Liver (tissue), 9 donors: ENCODE measurements around the gene RAB1A. TPM values are rescaled to one million over a fixed set of nuclear protein-coding genes. Genes with fewer than 3 reads are reported as not detected.

Source experiments
- DNase-seq: peaks from one replicate; pipeline ENCODE4 v3.0.0-alpha.2; 2017; ENCODE audit warnings: low spot score
- H3K27ac ChIP-seq, 2 donors: one replicate each; pipeline ENCODE4 v1.7.0; 2013; ENCODE audit warnings: inconsistent platforms in 2 of 2, low read length in 2 of 2, control low read depth in 1 of 2, low read depth in 1 of 2, mild to moderate bottlenecking in 1 of 2
- H3K27me3 ChIP-seq, 4 donors: one replicate each; pipeline versions ENCODE4 v1.6.1 to v1.7.0; 2013; ENCODE audit warnings: low read length in 3 of 4, inconsistent platforms in 1 of 4, mild to moderate bottlenecking in 1 of 4, moderate library complexity in 1 of 4; ENCODE audit not compliant: control insufficient read depth in 4 of 4, insufficient read depth in 4 of 4
- H3K36me3 ChIP-seq, 4 donors: one replicate each; pipeline versions ENCODE4 v1.6.1 to v1.7.0; 2013; ENCODE audit warnings: low read length in 3 of 4, mild to moderate bottlenecking in 3 of 4, low read depth in 1 of 4, moderate library complexity in 1 of 4; ENCODE audit not compliant: control insufficient read depth in 4 of 4, insufficient read depth in 3 of 4
- H3K4me1 ChIP-seq, 4 donors: one replicate each; pipeline versions ENCODE4 v1.6.1 to v1.7.0; 2013; ENCODE audit warnings: low read length in 3 of 4, mild to moderate bottlenecking in 3 of 4, moderate library complexity in 1 of 4; ENCODE audit not compliant: control insufficient read depth in 4 of 4, insufficient read depth in 4 of 4
- H3K4me3 ChIP-seq, 3 donors: one replicate each; pipeline versions ENCODE4 v1.6.1 to v1.7.0; 2013; ENCODE audit warnings: low read length in 3 of 3, control low read depth in 1 of 3, low read depth in 1 of 3, mild to moderate bottlenecking in 1 of 3
- H3K9ac ChIP-seq, 2 donors: one replicate each; pipeline ENCODE4 v1.7.0; 2013; ENCODE audit warnings: low read length in 2 of 2, mild to moderate bottlenecking in 2 of 2, moderate library complexity in 2 of 2, control low read depth in 1 of 2, low read depth in 1 of 2
- H3K9me3 ChIP-seq, 4 donors: one replicate each; pipeline versions ENCODE4 v1.6.1 to v1.7.0; 2013; ENCODE audit warnings: low read length in 3 of 4; ENCODE audit not compliant: control insufficient read depth in 4 of 4
- EGR1 ChIP-seq, 2 donors: IDR thresholded peaks; 2 replicates each; pipeline ENCODE4 v1.6.1; 2016 to 2018; ENCODE audit warnings: antibody characterized with exemption in 2 of 2, low read depth in 2 of 2
- FOXA1 ChIP-seq: IDR thresholded peaks from 2 replicates; pipeline ENCODE4 v1.6.1; 2016; ENCODE audit warnings: antibody characterized with exemption
- FOXA2 ChIP-seq: IDR thresholded peaks from 2 replicates; pipeline ENCODE4 v1.6.1; 2016; ENCODE audit warnings: antibody characterized with exemption
- GABPA ChIP-seq, 2 donors: IDR thresholded peaks in 1 of 2; conservative IDR thresholded peaks in 1 of 2; 2 replicates each; pipeline ENCODE4 v1.6.1; 2016; ENCODE audit warnings: antibody characterized with exemption in 2 of 2, mild to moderate bottlenecking in 1 of 2, moderate library complexity in 1 of 2
- HNF4A ChIP-seq, 2 donors: conservative IDR thresholded peaks; 2 replicates each; pipeline ENCODE4 v1.6.1; 2016; ENCODE audit warnings: antibody characterized with exemption in 2 of 2, mild to moderate bottlenecking in 2 of 2
- HNF4G ChIP-seq: IDR thresholded peaks from 2 replicates; pipeline ENCODE4 v1.6.1; 2016; ENCODE audit warnings: antibody characterized with exemption
- JUND ChIP-seq, 2 donors: IDR thresholded peaks; 2 replicates each; pipeline ENCODE4 v1.6.1; 2016; ENCODE audit warnings: antibody characterized with exemption in 2 of 2
- NR2F2 ChIP-seq: IDR thresholded peaks from 2 replicates; pipeline ENCODE4 v1.6.1; 2016; ENCODE audit warnings: antibody characterized with exemption
- RAD21 ChIP-seq, 2 donors: IDR thresholded peaks; 2 replicates each; pipeline ENCODE4 v1.6.1; 2016; ENCODE audit warnings: antibody characterized with exemption in 2 of 2, mild to moderate bottlenecking in 2 of 2
- RXRA ChIP-seq, 2 donors: IDR thresholded peaks; 2 replicates each; pipeline ENCODE4 v1.6.1; 2017 to 2018; ENCODE audit warnings: antibody characterized with exemption in 2 of 2, mild to moderate bottlenecking in 1 of 2
- SP1 ChIP-seq: IDR thresholded peaks from 2 replicates; pipeline ENCODE4 v1.6.1; 2018; ENCODE audit warnings: antibody characterized with exemption, mild to moderate bottlenecking
- TAF1 ChIP-seq: conservative IDR thresholded peaks from 2 replicates; pipeline ENCODE4 v1.6.1; 2016; ENCODE audit warnings: antibody characterized with exemption, mild to moderate bottlenecking
- YY1 ChIP-seq: IDR thresholded peaks from 2 replicates; pipeline ENCODE4 v1.6.1; 2016; ENCODE audit warnings: antibody characterized with exemption, mild to moderate bottlenecking
- WGBS: extraction: QIAGEN DNeasy Blood & Tissue Kit; methylation state at CpG from one replicate; pipeline ENCODE4 v1.1.7; 2013; 5-methylcytosine and 5-hydroxymethylcytosine counted together
- polyA plus RNA-seq, 2 donors: library from polyadenylated mRNA; stranded (reverse) in 1 of 2; unstranded in 1 of 2; fragments of 200-250 nt in 1 of 2; fragments of >200 nt in 1 of 2; fragmentation: Nextera tagmentation in 1 of 2; extraction: Ambion mirVana in 1 of 2; gene quantifications; one replicate each; pipeline versions ENCODE4 v1.2.1 to v1.2.3, GENCODE V29; 2013 to 2015
- total RNA-seq, 2 donors: library from RNA; depleted of rRNA; stranded (reverse); fragments of >200 nt; gene quantifications; one replicate each; pipeline ENCODE4 v1.2.3, GENCODE V29; 2014
- TF ChIP-seq, protein P1 (sequence below): IDR thresholded peaks from 2 replicates; pipeline ENCODE4 v1.6.1; 2016; ENCODE audit warnings: antibody characterized with exemption
- TF ChIP-seq, protein P2 (sequence below): IDR thresholded peaks from 2 replicates; pipeline ENCODE4 v1.6.1; 2016; ENCODE audit warnings: antibody characterized with exemption, mild to moderate bottlenecking
- TF ChIP-seq, protein P3 (sequence below): IDR thresholded peaks from 2 replicates; pipeline ENCODE4 v1.6.1; 2016; ENCODE audit warnings: antibody characterized with exemption
- TF ChIP-seq, protein P4 (sequence below): IDR thresholded peaks from 2 replicates; pipeline ENCODE4 v1.6.1; 2016; ENCODE audit warnings: antibody characterized with exemption
- TF ChIP-seq, protein P5 (sequence below): fragments of 150-350 bp; IDR thresholded peaks from 2 replicates; pipeline ENCODE4 v1.5.1; 2017; ENCODE audit warnings: improper control_type of control experiment, low read depth, low read length; ENCODE audit not compliant: missing input control
- donor health status: healthy.
- donor health status: healthy.
- donor health status: healthy.
- donor health status: healthy.
- donor health status: healthy.

The RAB1A gene
- 10 to 100 TPM; 52.8 to 70.3 TPM for total RNA-seq
- 10 to 100 TPM; 85.3 to 89.7 TPM for polyA plus RNA-seq

DNA sequence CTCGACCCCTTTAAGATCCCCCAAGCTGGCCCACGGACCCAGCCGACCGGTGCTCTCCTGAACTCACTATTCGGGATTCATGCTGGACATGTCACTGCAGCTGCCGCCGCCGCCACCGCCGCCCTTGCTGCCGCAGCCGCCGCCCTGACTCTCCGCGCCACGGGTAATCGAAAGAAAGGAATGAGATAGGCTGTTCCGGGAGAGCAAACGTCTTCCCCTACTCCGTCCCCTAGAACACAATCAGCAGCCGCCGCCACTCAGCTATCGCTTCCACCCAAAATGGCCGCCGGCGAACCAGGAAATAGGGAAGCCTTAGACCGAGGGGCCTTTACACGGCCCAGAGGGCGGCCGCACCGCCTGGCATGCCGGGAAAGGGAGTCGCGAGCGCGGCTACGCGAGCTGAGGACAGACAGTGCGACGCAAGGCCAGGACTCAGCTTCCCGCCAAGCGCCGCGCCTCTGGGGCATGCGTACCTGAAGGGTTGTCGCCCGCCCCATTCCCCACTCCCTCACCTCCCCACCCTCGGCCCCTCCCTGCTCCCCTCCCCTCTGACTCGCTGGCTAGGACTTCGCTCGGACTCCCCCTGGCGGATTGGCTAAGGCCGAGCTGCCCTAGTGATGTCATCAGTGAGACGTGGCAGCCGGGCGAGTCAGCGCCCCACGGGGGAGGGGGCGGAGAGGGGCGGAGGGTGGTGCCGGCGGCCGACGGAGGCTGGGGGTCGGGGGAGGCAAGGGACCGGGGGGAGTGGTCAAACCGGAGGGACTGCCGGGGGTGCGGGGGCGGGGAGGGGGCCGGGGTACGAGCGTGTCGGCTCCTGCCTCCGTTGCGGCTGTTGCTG is at the start of gene RAB1A:
Gene RAB1A, minus strand, starts transcription at position 281 of the 838 bp plus-strand sequence. Its CDS starts 191 bp downstream, at position 90.
- Histone ChIP-seq H3K4me3 (peak within 1 kb of the TSS; percentile 93 to 99 (median 98)), H3K4me1 (peaks cover 12 to 24% (median 18%) of the 10 kb centered on the region in 4 donors), H3K36me3 (no peaks in the 10 kb centered on the region), H3K9ac (peak within 1 kb of the TSS; percentile 80 to 100), H3K27ac (peak within 1 kb of the TSS; percentile 99 to 100), H3K27me3 (no peaks in the 10 kb centered on the region), H3K9me3 (no peaks in the 10 kb centered on the region)
- WGBS = under 1% methylated on average over 76 of the region's 76 CpGs
- TF ChIP-seq, protein P1, sequence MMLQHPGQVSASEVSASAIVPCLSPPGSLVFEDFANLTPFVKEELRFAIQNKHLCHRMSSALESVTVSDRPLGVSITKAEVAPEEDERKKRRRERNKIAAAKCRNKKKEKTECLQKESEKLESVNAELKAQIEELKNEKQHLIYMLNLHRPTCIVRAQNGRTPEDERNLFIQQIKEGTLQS = peak; percentile 64
- peak; percentile 23 for TF ChIP-seq FOXA2
- TF ChIP-seq, protein P2, sequence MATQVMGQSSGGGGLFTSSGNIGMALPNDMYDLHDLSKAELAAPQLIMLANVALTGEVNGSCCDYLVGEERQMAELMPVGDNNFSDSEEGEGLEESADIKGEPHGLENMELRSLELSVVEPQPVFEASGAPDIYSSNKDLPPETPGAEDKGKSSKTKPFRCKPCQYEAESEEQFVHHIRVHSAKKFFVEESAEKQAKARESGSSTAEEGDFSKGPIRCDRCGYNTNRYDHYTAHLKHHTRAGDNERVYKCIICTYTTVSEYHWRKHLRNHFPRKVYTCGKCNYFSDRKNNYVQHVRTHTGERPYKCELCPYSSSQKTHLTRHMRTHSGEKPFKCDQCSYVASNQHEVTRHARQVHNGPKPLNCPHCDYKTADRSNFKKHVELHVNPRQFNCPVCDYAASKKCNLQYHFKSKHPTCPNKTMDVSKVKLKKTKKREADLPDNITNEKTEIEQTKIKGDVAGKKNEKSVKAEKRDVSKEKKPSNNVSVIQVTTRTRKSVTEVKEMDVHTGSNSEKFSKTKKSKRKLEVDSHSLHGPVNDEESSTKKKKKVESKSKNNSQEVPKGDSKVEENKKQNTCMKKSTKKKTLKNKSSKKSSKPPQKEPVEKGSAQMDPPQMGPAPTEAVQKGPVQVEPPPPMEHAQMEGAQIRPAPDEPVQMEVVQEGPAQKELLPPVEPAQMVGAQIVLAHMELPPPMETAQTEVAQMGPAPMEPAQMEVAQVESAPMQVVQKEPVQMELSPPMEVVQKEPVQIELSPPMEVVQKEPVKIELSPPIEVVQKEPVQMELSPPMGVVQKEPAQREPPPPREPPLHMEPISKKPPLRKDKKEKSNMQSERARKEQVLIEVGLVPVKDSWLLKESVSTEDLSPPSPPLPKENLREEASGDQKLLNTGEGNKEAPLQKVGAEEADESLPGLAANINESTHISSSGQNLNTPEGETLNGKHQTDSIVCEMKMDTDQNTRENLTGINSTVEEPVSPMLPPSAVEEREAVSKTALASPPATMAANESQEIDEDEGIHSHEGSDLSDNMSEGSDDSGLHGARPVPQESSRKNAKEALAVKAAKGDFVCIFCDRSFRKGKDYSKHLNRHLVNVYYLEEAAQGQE = peak; percentile 95
- TF ChIP-seq HNF4G = peak; percentile 32
- peak; percentile 68 to 81 for TF ChIP-seq HNF4A (conservative IDR thresholded peaks at IDR 0.05)
- peak in 1 of 2 donors; percentile 23 for TF ChIP-seq GABPA (IDR thresholded peaks at IDR 0.05 in 1 of 2, conservative IDR thresholded peaks at IDR 0.05 in 1 of 2)
- TF ChIP-seq SP1 = peak; percentile 75
- peak; percentile 79 for TF ChIP-seq TAF1
- TF ChIP-seq NR2F2 = peak; percentile 60
- TF ChIP-seq, protein P3, sequence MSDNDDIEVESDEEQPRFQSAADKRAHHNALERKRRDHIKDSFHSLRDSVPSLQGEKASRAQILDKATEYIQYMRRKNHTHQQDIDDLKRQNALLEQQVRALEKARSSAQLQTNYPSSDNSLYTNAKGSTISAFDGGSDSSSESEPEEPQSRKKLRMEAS = peak; percentile 63
- no peak for TF ChIP-seq FOXA1
- peak; percentile 56 to 76 for TF ChIP-seq RXRA (IDR thresholded peaks at IDR 0.05)
- TF ChIP-seq EGR1 (IDR thresholded peaks at IDR 0.05; ENCODE audit: low read depth in 2 of 2) = peak in 1 of 2 donors; percentile 70
- TF ChIP-seq, protein P4, sequence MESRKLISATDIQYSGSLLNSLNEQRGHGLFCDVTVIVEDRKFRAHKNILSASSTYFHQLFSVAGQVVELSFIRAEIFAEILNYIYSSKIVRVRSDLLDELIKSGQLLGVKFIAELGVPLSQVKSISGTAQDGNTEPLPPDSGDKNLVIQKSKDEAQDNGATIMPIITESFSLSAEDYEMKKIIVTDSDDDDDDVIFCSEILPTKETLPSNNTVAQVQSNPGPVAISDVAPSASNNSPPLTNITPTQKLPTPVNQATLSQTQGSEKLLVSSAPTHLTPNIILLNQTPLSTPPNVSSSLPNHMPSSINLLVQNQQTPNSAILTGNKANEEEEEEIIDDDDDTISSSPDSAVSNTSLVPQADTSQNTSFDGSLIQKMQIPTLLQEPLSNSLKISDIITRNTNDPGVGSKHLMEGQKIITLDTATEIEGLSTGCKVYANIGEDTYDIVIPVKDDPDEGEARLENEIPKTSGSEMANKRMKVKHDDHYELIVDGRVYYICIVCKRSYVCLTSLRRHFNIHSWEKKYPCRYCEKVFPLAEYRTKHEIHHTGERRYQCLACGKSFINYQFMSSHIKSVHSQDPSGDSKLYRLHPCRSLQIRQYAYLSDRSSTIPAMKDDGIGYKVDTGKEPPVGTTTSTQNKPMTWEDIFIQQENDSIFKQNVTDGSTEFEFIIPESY = peak; percentile 81
- peak; percentile 99 for TF ChIP-seq YY1
- TF ChIP-seq RAD21 (IDR thresholded peaks at IDR 0.05) = peak in 1 of 2 donors; percentile 38
- TF ChIP-seq, protein P5, sequence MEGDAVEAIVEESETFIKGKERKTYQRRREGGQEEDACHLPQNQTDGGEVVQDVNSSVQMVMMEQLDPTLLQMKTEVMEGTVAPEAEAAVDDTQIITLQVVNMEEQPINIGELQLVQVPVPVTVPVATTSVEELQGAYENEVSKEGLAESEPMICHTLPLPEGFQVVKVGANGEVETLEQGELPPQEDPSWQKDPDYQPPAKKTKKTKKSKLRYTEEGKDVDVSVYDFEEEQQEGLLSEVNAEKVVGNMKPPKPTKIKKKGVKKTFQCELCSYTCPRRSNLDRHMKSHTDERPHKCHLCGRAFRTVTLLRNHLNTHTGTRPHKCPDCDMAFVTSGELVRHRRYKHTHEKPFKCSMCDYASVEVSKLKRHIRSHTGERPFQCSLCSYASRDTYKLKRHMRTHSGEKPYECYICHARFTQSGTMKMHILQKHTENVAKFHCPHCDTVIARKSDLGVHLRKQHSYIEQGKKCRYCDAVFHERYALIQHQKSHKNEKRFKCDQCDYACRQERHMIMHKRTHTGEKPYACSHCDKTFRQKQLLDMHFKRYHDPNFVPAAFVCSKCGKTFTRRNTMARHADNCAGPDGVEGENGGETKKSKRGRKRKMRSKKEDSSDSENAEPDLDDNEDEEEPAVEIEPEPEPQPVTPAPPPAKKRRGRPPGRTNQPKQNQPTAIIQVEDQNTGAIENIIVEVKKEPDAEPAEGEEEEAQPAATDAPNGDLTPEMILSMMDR = peak; percentile 38
- TF ChIP-seq JUND (IDR thresholded peaks at IDR 0.05) = peak; percentile 64 to 73
- peak; percentile 97 for DNase-seq
